GM12878 (cell line): ENCODE results near the gene DOK1. TPM values are rescaled to one million over a fixed set of nuclear protein-coding genes. Genes with fewer than 3 reads are reported as not detected.

Experiments used
- ATAC-seq: fragments of 200-7000 bp; cut with Tn5 transposase; 3 replicates; pipeline ENCODE4 v1.9.1; 2020; ENCODE audit warnings: mild to moderate bottlenecking, moderate library complexity
- BruUV-seq: library from RNA; stranded (reverse); fragments of 400-500 nt; replicated peaks from 2 replicates; lab custom pipeline; 2021; lab: Mats Ljungman, UMichigan
- CTCF ChIA-PET: fragments of 300-600 bp; sonication (Branson Sonifier 250); formaldehyde crosslinking; extraction: SDS; loops from one replicate; lab custom pipeline; 2021; ENCODE audit warnings: inconsistent platforms; lab: Yijun Ruan, JAX
- POLR2A ChIA-PET: fragments of 350-600 bp; formaldehyde crosslinking; extraction: SDS; loops from one replicate; lab custom pipeline; 2021; ENCODE audit warnings: inconsistent platforms; lab: Charles Lee
- RAD21 ChIA-PET: fragments of 300-600 bp; sonication (Branson Sonifier 250); formaldehyde crosslinking; loops from one replicate; lab custom pipeline; 2023; ENCODE audit warnings: antibody characterized with exemption; ENCODE audit not compliant: unreplicated experiment; lab: Charles Lee
- SMC1A ChIA-PET: fragments of 300-600 bp; sonication (Branson Sonifier 250); formaldehyde crosslinking; loops from one replicate; lab custom pipeline; 2023; ENCODE audit not compliant: unreplicated experiment, uncharacterized antibody; lab: Charles Lee
- DNase-seq: peaks from one replicate; pipeline ENCODE4 v3.0.0-alpha.2; 2011; ENCODE audit warnings: low read depth, low spot score
- FAIRE-seq: peaks from 3 replicates; lab custom pipeline; 2011; peaks lifted over from hg19 to GRCh38; lab: Jason Lieb, UNC
- H2AFZ ChIP-seq: 2 replicates; pipeline ENCODE4 v1.6.0; 2011; ENCODE audit warnings: low read depth, low read length, control low read depth; ENCODE audit not compliant: control insufficient read depth
- H3K27ac ChIP-seq: 2 replicates; pipeline ENCODE4 v1.5.1; 2011; ENCODE audit warnings: control low read depth; ENCODE audit not compliant: control insufficient read depth, insufficient read depth
- H3K27me3 ChIP-seq, 2 experiments: replicated peaks in 1 of 2; 2 replicates each; pipeline versions ENCODE4 v1.6.0 to v1.6.1; 2011; ENCODE audit warnings: low read length in 1 of 2; ENCODE audit not compliant: control insufficient read depth in 2 of 2, insufficient read depth in 2 of 2
- H3K36me3 ChIP-seq, 2 experiments: 2 replicates each; pipeline ENCODE4 v1.5.1; 2011; ENCODE audit warnings: low read length in 1 of 2; ENCODE audit not compliant: control insufficient read depth in 2 of 2, insufficient read depth in 2 of 2
- H3K4me1 ChIP-seq: 2 replicates; pipeline ENCODE4 v1.6.1; 2011; ENCODE audit warnings: mild to moderate bottlenecking, low read length, moderate library complexity, mixed read lengths; ENCODE audit not compliant: control insufficient read depth, insufficient read depth
- H3K4me2 ChIP-seq: 2 replicates; pipeline ENCODE4 v1.6.0; 2011; ENCODE audit warnings: control low read depth; ENCODE audit not compliant: control insufficient read depth, insufficient read depth
- H3K4me3 ChIP-seq: fragments of 200-600 bp; sonication (generic); 2 replicates; pipeline ENCODE4 v1.5.1; 2016
- H3K79me2 ChIP-seq: 2 replicates; pipeline ENCODE4 v1.6.0; 2011; ENCODE audit warnings: low read length; ENCODE audit not compliant: control insufficient read depth, insufficient read depth
- H3K9ac ChIP-seq: 2 replicates; pipeline ENCODE4 v1.8.0; 2011; ENCODE audit warnings: low read length, control low read depth, mixed read lengths; ENCODE audit not compliant: control insufficient read depth, insufficient read depth
- H3K9me3 ChIP-seq: replicated peaks from 3 replicates; pipeline ENCODE4 v1.5.1; 2011; ENCODE audit warnings: mild to moderate bottlenecking, low read length; ENCODE audit not compliant: control insufficient read depth, insufficient read depth
- H4K20me1 ChIP-seq: 2 replicates; pipeline ENCODE4 v1.6.0; 2011; ENCODE audit not compliant: control insufficient read depth, insufficient read depth
- ASH2L ChIP-seq: fragments of 300-600, 200-600 bp; sonication (generic); IDR thresholded peaks from 2 replicates; pipeline ENCODE4 v1.6.1; 2017; ENCODE audit warnings: low read depth, mild to moderate bottlenecking, borderline replicate concordance
- EED ChIP-seq: sonication (generic); IDR thresholded peaks from 2 replicates; pipeline ENCODE4 v1.6.1; 2016; ENCODE audit warnings: antibody characterized with exemption, low read depth
- FOXK2 ChIP-seq: fragments of 450-650 bp; IDR thresholded peaks from 2 replicates; pipeline ENCODE4 v1.6.1; 2017; ENCODE audit warnings: mild to moderate bottlenecking, moderate library complexity
- HDAC2 ChIP-seq: fragments of 200-600 bp; sonication (generic); IDR thresholded peaks from 2 replicates; pipeline ENCODE4 v1.6.1; 2017
- HDGF ChIP-seq: fragments of 450-650 bp; IDR thresholded peaks from 2 replicates; pipeline ENCODE4 v1.6.1; 2016; ENCODE audit warnings: antibody characterized with exemption
- KDM1A ChIP-seq: fragments of 200-600 bp; sonication (generic); IDR thresholded peaks from 2 replicates; pipeline ENCODE4 v1.6.1; 2016; ENCODE audit warnings: borderline replicate concordance
- NFXL1 ChIP-seq: fragments of 450-650 bp; IDR thresholded peaks from 2 replicates; pipeline ENCODE4 v1.6.1; 2017; ENCODE audit warnings: antibody characterized with exemption, mild to moderate bottlenecking, borderline replicate concordance
- NFYA ChIP-seq: IDR thresholded peaks from 2 replicates; pipeline ENCODE4 v1.6.1; 2011; ENCODE audit warnings: low read depth, mild to moderate bottlenecking, low read length, improper control_type of control experiment, borderline replicate concordance
- NR2C1 ChIP-seq: fragments of 450-650 bp; IDR thresholded peaks from 2 replicates; pipeline ENCODE4 v1.6.1; 2017; ENCODE audit warnings: antibody characterized with exemption, mild to moderate bottlenecking, moderate library complexity
- NR2F1 ChIP-seq: fragments of 450-650 bp; conservative IDR thresholded peaks from 2 replicates; pipeline ENCODE4 v1.6.1; 2017; ENCODE audit warnings: mild to moderate bottlenecking
- RELA ChIP-seq: fragments of 450-650 bp; IDR thresholded peaks from 2 replicates; pipeline ENCODE4 v1.8.0; 2014; ENCODE audit warnings: borderline replicate concordance; ENCODE audit not compliant: partially characterized antibody
- SIX5 ChIP-seq: IDR thresholded peaks from 2 replicates; pipeline ENCODE4 v1.6.1; 2011; ENCODE audit warnings: mild to moderate bottlenecking, low read depth, low read length, moderate library complexity; ENCODE audit not compliant: severe bottlenecking
- STAT3 ChIP-seq: IDR thresholded peaks from 2 replicates; pipeline ENCODE4 v1.6.1; 2011; ENCODE audit warnings: low read depth, low read length, improper control_type of control experiment
- WRNIP1 ChIP-seq: IDR thresholded peaks from 2 replicates; pipeline ENCODE4 v1.6.1; 2011; ENCODE audit warnings: low read depth, low read length, improper control_type of control experiment, borderline replicate concordance
- WGBS: methylation state at CpG from one replicate; pipeline ENCODE4 v1.1.6; 2016; ENCODE audit warnings: low lambda C conversion rate; ENCODE audit not compliant: insufficient replicate concordance, insufficient coverage; ENCODE audit errors: missing lambda C conversion rate; 5-methylcytosine and 5-hydroxymethylcytosine counted together
- in situ Hi-C: fragments of 300-500 bp; cut with MboI; formaldehyde crosslinking; loops from 9 replicates; pipeline ENCODE4 v1.14.3; 2018; ENCODE audit warnings: mixed read lengths
- intact Hi-C: fragments of 100-400 bp; cut with micrococcal nuclease; formaldehyde crosslinking; loops from one replicate; pipeline ENCODE4 v1.14.2; 2022; ENCODE audit not compliant: unreplicated experiment
- polyA plus RNA-seq, 11 experiments: library from polyadenylated mRNA; depleted of rRNA in 4 of 11; unstranded in 6 of 11; stranded (reverse) in 5 of 11; fragments of >200 nt; fragmentation: Nextera tagmentation in 4 of 11; fragmentation: Illumina TruSeq in 1 of 11; extraction: Ambion mirVana in 4 of 11; extraction: Trizol in 1 of 11; gene quantifications; 1 replicate in 1 of 11; 2 replicates in 10 of 11; pipeline versions ENCODE4 v1.2.1 to v1.2.3, GENCODE V29; 2011 to 2016; ENCODE audit warnings: inconsistent platforms in 2 of 11, missing spikeins in 2 of 11, low read depth in 1 of 11
- total RNA-seq, 4 experiments: library from RNA; depleted of rRNA in 3 of 4; stranded (reverse); fragments of >200 nt in 3 of 4; fragmentation: Illumina TruSeq in 1 of 4; extraction: Trizol in 1 of 4; gene quantifications; 2 replicates each; pipeline versions ENCODE4 v1.2.1 to v1.2.3, GENCODE V29; 2013 to 2021
- TF ChIP-seq, protein P1 (sequence below): IDR thresholded peaks from 2 replicates; pipeline ENCODE4 v1.6.1; 2011; ENCODE audit warnings: borderline replicate concordance, low read depth, mild to moderate bottlenecking, moderate library complexity, mixed read lengths, low read length; ENCODE audit not compliant: insufficient read depth; ENCODE audit errors: extremely low read length
- TF ChIP-seq, protein P2 (sequence below): IDR thresholded peaks from 2 replicates; pipeline ENCODE4 v1.6.1; 2011; ENCODE audit warnings: mild to moderate bottlenecking, low read depth, low read length, moderate library complexity; ENCODE audit not compliant: insufficient replicate concordance
- TF ChIP-seq, protein P3 (sequence below): IDR thresholded peaks from 2 replicates; pipeline ENCODE4 v1.6.1; 2012; ENCODE audit warnings: low read length, inconsistent platforms

The DOK1 gene
- total and polyA plus RNA-seq, 10 of the 15 experiments (the other 5 are each of a cell fraction or from before 2014, with no cell fraction given) = 1.4 to 104 (median 59.7) TPM

DNA sequence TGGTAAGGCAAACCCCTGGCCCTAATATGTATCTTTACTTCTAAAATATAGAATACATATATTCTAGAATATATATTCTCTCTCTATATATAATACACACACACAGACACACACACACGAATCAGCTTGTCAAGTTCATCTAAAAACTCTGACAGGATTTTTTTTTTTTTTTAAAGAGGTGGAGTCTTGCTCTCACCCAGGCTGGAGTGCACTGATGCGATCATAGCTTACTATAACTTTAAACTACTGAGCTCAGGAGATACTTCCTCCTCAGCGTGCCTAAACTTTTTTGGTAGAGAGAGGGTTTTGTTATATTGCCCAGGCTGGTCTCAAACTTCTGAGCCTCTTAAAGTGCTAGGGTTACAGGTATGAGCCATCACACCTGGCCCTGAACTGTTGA lies 45.2 kb downstream of the DOK1 start (continued):
- TF ChIP-seq ASH2L (no peak), NFXL1 (no peak), WRNIP1 (no peak)
- TF ChIP-seq, protein P1, sequence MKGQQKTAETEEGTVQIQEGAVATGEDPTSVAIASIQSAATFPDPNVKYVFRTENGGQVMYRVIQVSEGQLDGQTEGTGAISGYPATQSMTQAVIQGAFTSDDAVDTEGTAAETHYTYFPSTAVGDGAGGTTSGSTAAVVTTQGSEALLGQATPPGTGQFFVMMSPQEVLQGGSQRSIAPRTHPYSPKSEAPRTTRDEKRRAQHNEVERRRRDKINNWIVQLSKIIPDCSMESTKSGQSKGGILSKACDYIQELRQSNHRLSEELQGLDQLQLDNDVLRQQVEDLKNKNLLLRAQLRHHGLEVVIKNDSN = no peak

DNA sequence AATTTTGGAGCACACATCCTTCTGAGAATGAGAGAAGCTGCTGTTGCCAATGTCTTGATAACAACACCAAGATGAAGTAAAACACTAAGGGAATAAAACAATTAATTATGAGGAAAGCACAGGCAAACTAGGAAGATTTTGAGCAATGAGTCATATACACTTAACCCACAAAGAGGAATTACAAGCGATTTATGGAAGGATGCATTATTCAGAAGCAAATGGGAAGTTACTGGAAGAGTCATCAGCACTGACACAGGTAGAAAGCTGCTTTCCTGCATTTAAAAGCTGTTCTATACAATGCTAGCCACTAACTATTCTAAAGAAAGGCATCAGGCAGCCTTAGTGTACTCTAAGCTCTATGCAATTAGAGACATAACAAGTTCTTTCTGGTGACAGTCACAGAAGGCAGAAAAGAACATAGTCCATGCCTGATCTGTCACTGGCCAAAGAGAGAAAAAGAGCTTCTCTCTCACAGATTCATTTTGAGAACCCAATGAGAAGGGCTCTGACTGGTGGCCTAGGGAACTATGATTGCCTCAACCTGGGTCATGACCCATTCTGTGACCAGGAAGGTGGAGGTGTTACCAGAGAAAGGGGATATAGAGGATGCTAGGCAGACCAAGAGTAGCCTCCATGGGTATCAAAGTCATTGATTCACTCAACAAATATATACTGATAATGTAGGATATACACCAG lies 48.2 kb downstream of the DOK1 start:
- no peaks in the 10 kb centered on the region for H3K9me3 ChIP-seq
- no peak overlapping the region for H3K27ac ChIP-seq
- ChIA-PET SMC1A (interaction anchor here (0.6 to 6.7 kb wide), 7 partner anchors 10 to 83 kb away, joined by 3 to 44 read pairs (median 3); no protein-coding TSS in a partner anchor), RAD21 (interaction anchor here (1.6 to 2.5 kb wide), 2 partner anchors 11 to 17 kb away, joined by 4 to 9 read pairs; no protein-coding TSS in a partner anchor), CTCF (interaction anchor here (7.6 kb wide), 1 partner anchor 14 kb away, joined by 74 read pairs; no protein-coding TSS in a partner anchor), POLR2A (interaction anchor here (0.6 to 1.3 kb wide), 3 partner anchors 12 to 805 kb away, joined by 3 to 4 read pairs (median 3); no protein-coding TSS in a partner anchor)
- no peaks in the 10 kb centered on the region for H3K36me3 ChIP-seq
- intact Hi-C loops = no loop called here
- TF ChIP-seq HDGF = no peak
- TF ChIP-seq KDM1A = no peak
- no peak for TF ChIP-seq EED
- TF ChIP-seq, protein P2, sequence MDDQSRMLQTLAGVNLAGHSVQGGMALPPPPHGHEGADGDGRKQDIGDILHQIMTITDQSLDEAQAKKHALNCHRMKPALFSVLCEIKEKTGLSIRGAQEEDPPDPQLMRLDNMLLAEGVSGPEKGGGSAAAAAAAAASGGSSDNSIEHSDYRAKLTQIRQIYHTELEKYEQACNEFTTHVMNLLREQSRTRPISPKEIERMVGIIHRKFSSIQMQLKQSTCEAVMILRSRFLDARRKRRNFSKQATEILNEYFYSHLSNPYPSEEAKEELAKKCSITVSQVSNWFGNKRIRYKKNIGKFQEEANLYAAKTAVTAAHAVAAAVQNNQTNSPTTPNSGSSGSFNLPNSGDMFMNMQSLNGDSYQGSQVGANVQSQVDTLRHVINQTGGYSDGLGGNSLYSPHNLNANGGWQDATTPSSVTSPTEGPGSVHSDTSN = no peak
- TF ChIP-seq SIX5 = no peak
- no peak for TF ChIP-seq NFYA
- TF ChIP-seq STAT3 = no peak
- no peak for TF ChIP-seq NR2C1
- TF ChIP-seq NR2F1 = no peak
- TF ChIP-seq RELA = no peak
- TF ChIP-seq HDAC2 = no peak
- TF ChIP-seq, protein P3, sequence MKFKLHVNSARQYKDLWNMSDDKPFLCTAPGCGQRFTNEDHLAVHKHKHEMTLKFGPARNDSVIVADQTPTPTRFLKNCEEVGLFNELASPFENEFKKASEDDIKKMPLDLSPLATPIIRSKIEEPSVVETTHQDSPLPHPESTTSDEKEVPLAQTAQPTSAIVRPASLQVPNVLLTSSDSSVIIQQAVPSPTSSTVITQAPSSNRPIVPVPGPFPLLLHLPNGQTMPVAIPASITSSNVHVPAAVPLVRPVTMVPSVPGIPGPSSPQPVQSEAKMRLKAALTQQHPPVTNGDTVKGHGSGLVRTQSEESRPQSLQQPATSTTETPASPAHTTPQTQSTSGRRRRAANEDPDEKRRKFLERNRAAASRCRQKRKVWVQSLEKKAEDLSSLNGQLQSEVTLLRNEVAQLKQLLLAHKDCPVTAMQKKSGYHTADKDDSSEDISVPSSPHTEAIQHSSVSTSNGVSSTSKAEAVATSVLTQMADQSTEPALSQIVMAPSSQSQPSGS = no peak
- TF ChIP-seq FOXK2 = no peak
- DNase-seq (no peak), ATAC-seq (no peak), FAIRE-seq (no peak)
- no TSS peak for BruUV-seq
- H3K79me2 ChIP-seq = no peaks in the 10 kb centered on the region
- no peaks in the 10 kb centered on the region for H3K4me1 ChIP-seq
- no peak overlapping the region for H3K4me2 ChIP-seq
- H4K20me1 ChIP-seq = no peaks in the 10 kb centered on the region
- in situ Hi-C loops = no loop called here
- no peak overlapping the region for H3K4me3 ChIP-seq
- H3K27me3 ChIP-seq = no peaks in the 10 kb centered on the region; a peak in 3 of 4 replicates
- H2AFZ ChIP-seq = no peak overlapping the region
- whole genome bisulfite sequencing = 0% methylated on average over 1 of the region's 1 CpG
- H3K9ac ChIP-seq = no peak overlapping the region
